ENCODE measurements around the gene SHROOM1.

Gene SHROOM1

GRCh38 chr5:132785864-132786263, 44.6 kb downstream of the SHROOM1 start:
- DNase-seq (ENCODE audit: insufficient read length, low spot score) = no peak
- no peak for FAIRE-seq
- TF ChIP-seq POLR2AphosphoS5 (IDR thresholded peaks at IDR 0.05; ENCODE audit: low read depth, low read length) (no peak), PAX5 (IDR thresholded peaks at IDR 0.05; ENCODE audit: insufficient read depth, low read length, severe bottlenecking) (no peak), TAF1 (IDR thresholded peaks at IDR 0.05; ENCODE audit: low read depth, low read length) (no peak), POU2F2 (IDR thresholded peaks at IDR 0.05; ENCODE audit: low read depth, low read length) (no peak), POLR2A (IDR thresholded peaks at IDR 0.05; ENCODE audit: low read depth, low read length) (no peak), SPI1 (IDR thresholded peaks at IDR 0.05; ENCODE audit: low read depth, low read length) (no peak)

GRCh38 chr5:132785365-132785764, 45.1 kb downstream of the SHROOM1 start:
- no peak for FAIRE-seq
- DNase-seq (ENCODE audit: insufficient read length, low spot score) = no peak
- TF ChIP-seq TAF1 (IDR thresholded peaks at IDR 0.05; ENCODE audit: low read depth, low read length) = no peak
- TF ChIP-seq PAX5 (IDR thresholded peaks at IDR 0.05; ENCODE audit: insufficient read depth, low read length, severe bottlenecking) = no peak
- TF ChIP-seq POLR2AphosphoS5 (IDR thresholded peaks at IDR 0.05; ENCODE audit: low read depth, low read length) = no peak
- no peak for TF ChIP-seq POLR2A (IDR thresholded peaks at IDR 0.05; ENCODE audit: low read depth, low read length)
- no peak for TF ChIP-seq SPI1 (IDR thresholded peaks at IDR 0.05; ENCODE audit: low read depth, low read length)
- no peak for TF ChIP-seq POU2F2 (IDR thresholded peaks at IDR 0.05; ENCODE audit: low read depth, low read length)

GRCh38 chr5:132782101-132782500, 48.3 kb downstream of the SHROOM1 start:
- FAIRE-seq (no peak), DNase-seq (ENCODE audit: insufficient read length, low spot score) (no peak)
- TF ChIP-seq POU2F2 (IDR thresholded peaks at IDR 0.05; ENCODE audit: low read depth, low read length) = no peak
- no peak for TF ChIP-seq SPI1 (IDR thresholded peaks at IDR 0.05; ENCODE audit: low read depth, low read length)
- no peak for TF ChIP-seq POLR2AphosphoS5 (IDR thresholded peaks at IDR 0.05; ENCODE audit: low read depth, low read length)
- no peak for TF ChIP-seq POLR2A (IDR thresholded peaks at IDR 0.05; ENCODE audit: low read depth, low read length)
- TF ChIP-seq TAF1 (IDR thresholded peaks at IDR 0.05; ENCODE audit: low read depth, low read length) = no peak
- no peak for TF ChIP-seq PAX5 (IDR thresholded peaks at IDR 0.05; ENCODE audit: insufficient read depth, low read length, severe bottlenecking)

- FAIRE-seq (no peak), DNase-seq (ENCODE audit: insufficient read length, low spot score) (no peak)
- no peak for TF ChIP-seq POLR2A (IDR thresholded peaks at IDR 0.05; ENCODE audit: low read depth, low read length)
- TF ChIP-seq TAF1 (IDR thresholded peaks at IDR 0.05; ENCODE audit: low read depth, low read length) = no peak
- no peak for TF ChIP-seq SPI1 (IDR thresholded peaks at IDR 0.05; ENCODE audit: low read depth, low read length)
- no peak for TF ChIP-seq POU2F2 (IDR thresholded peaks at IDR 0.05; ENCODE audit: low read depth, low read length)
- TF ChIP-seq POLR2AphosphoS5 (IDR thresholded peaks at IDR 0.05; ENCODE audit: low read depth, low read length) = no peak
- TF ChIP-seq PAX5 (IDR thresholded peaks at IDR 0.05; ENCODE audit: insufficient read depth, low read length, severe bottlenecking) = no peak
Observed at GRCh38 chr5:132781029-132781428, 49.4 kb downstream of the SHROOM1 start.

- no peak for DNase-seq (ENCODE audit: insufficient read length, low spot score)
- no peak for FAIRE-seq
- no peak for TF ChIP-seq PAX5 (IDR thresholded peaks at IDR 0.05; ENCODE audit: insufficient read depth, low read length, severe bottlenecking)
- TF ChIP-seq POLR2AphosphoS5 (IDR thresholded peaks at IDR 0.05; ENCODE audit: low read depth, low read length) = no peak
- no peak for TF ChIP-seq TAF1 (IDR thresholded peaks at IDR 0.05; ENCODE audit: low read depth, low read length)
- TF ChIP-seq SPI1 (IDR thresholded peaks at IDR 0.05; ENCODE audit: low read depth, low read length) = no peak
- TF ChIP-seq POLR2A (IDR thresholded peaks at IDR 0.05; ENCODE audit: low read depth, low read length) = no peak
- no peak for TF ChIP-seq POU2F2 (IDR thresholded peaks at IDR 0.05; ENCODE audit: low read depth, low read length)
Observed at GRCh38 chr5:132780577-132780976, 49.9 kb downstream of the SHROOM1 start.

GRCh38 chr5:132779961-132780360, 50.5 kb downstream of the SHROOM1 start:
- TF ChIP-seq TAF1 (IDR thresholded peaks at IDR 0.05; ENCODE audit: low read depth, low read length) (no peak), POLR2A (IDR thresholded peaks at IDR 0.05; ENCODE audit: low read depth, low read length) (no peak), POU2F2 (IDR thresholded peaks at IDR 0.05; ENCODE audit: low read depth, low read length) (no peak), SPI1 (IDR thresholded peaks at IDR 0.05; ENCODE audit: low read depth, low read length) (no peak), POLR2AphosphoS5 (IDR thresholded peaks at IDR 0.05; ENCODE audit: low read depth, low read length) (no peak), PAX5 (IDR thresholded peaks at IDR 0.05; ENCODE audit: insufficient read depth, low read length, severe bottlenecking) (no peak)
- FAIRE-seq = no peak
- DNase-seq (ENCODE audit: insufficient read length, low spot score) = no peak

- DNase-seq (ENCODE audit: insufficient read length, low spot score) = no peak
- TF ChIP-seq POLR2A (IDR thresholded peaks at IDR 0.05; ENCODE audit: low read depth, low read length) = no peak
- no peak for TF ChIP-seq TAF1 (IDR thresholded peaks at IDR 0.05; ENCODE audit: low read depth, low read length)
- no peak for TF ChIP-seq POU2F2 (IDR thresholded peaks at IDR 0.05; ENCODE audit: low read depth, low read length)
- no peak for TF ChIP-seq SPI1 (IDR thresholded peaks at IDR 0.05; ENCODE audit: low read depth, low read length)
- TF ChIP-seq POLR2AphosphoS5 (IDR thresholded peaks at IDR 0.05; ENCODE audit: low read depth, low read length) = no peak
- no peak for TF ChIP-seq PAX5 (IDR thresholded peaks at IDR 0.05; ENCODE audit: insufficient read depth, low read length, severe bottlenecking)
- FAIRE-seq = no peak
Observed at GRCh38 chr5:132778856-132779255, 51.6 kb downstream of the SHROOM1 start.

- TF ChIP-seq POLR2AphosphoS5 (IDR thresholded peaks at IDR 0.05; ENCODE audit: low read depth, low read length) (no peak), POU2F2 (IDR thresholded peaks at IDR 0.05; ENCODE audit: low read depth, low read length) (no peak), PAX5 (IDR thresholded peaks at IDR 0.05; ENCODE audit: insufficient read depth, low read length, severe bottlenecking) (no peak), SPI1 (IDR thresholded peaks at IDR 0.05; ENCODE audit: low read depth, low read length) (no peak)
- peak; percentile 70 for FAIRE-seq
Observed at GRCh38 chr5:132778129-132778528, 52.3 kb downstream of the SHROOM1 start.

GRCh38 chr5:132777209-132778069, 53.0 kb downstream of the SHROOM1 start, which contains the start of gene SEPTIN8:
Gene SEPTIN8, minus strand, starts transcription at chr5:132777239. Its CDS starts 102 bp downstream, at chr5:132777137.
- FAIRE-seq (no peak), DNase-seq (ENCODE audit: insufficient read length, low spot score) (peak; percentile 80)
- TF ChIP-seq SPI1 (IDR thresholded peaks at IDR 0.05; ENCODE audit: low read depth, low read length) (no peak), POLR2AphosphoS5 (IDR thresholded peaks at IDR 0.05; ENCODE audit: low read depth, low read length) (no peak), PAX5 (IDR thresholded peaks at IDR 0.05; ENCODE audit: insufficient read depth, low read length, severe bottlenecking) (peak; percentile 64), TAF1 (IDR thresholded peaks at IDR 0.05; ENCODE audit: low read depth, low read length) (peak; percentile 23; the same call in 1 of the 2 replicates)

More at GRCh38 chr5:132778129-132778528, 52.3 kb downstream of the SHROOM1 start:
- no peak for DNase-seq (ENCODE audit: insufficient read length, low spot score)
